ENCODE data around the gene RIMBP2.

DNA sequence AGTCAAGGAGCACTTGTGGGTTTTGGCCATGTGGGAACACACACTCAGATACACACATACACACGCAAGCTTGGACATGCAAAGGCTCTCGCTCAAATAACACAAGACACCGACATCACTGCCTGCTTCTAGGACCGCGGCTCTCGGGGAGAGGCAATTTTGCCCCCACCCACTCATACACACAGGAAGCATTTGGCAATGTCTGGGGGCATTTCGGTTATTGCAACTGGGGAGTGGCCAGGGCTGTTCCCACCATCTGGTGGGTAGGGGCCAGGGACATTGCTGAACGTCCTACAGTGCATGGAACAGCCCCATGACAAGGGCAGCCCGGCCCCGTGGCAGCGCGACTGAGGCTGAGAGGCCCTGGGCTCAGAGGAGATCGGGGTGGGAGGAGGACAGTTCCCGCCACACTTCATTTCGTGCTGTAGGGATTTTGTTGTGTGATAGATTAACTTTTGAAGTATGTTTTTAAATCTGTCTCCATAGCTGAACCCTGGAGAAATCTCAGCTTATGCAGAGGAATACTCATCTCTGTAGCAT lies 35.6 kb downstream of the RIMBP2 start:
- TF ChIP-seq GATA3 (IDR thresholded peaks at IDR 0.05; ENCODE audit: low read depth, low read length), result no peak
- no peak for TF ChIP-seq GATA2 (IDR thresholded peaks at IDR 0.05; ENCODE audit: low read depth, low read length)

Measured in SH-SY5Y (cell line).